Activated T-helper 17 cell treated with anti-CD3 and anti-CD28 coated beads, Interleukin-2, amount 50 U/mL, for 72 hours (primary cell): Measurements from ENCODE around the gene SIK3. TPM values are rescaled to one million over a fixed set of nuclear protein-coding genes. Genes with fewer than 3 reads are reported as not detected.
"Not testable (repeated sequence)": the region's sequence is repeated elsewhere in the genome, so short reads cannot be mapped to it uniquely, and the experiment has no call there.

ENCODE experiments used
- ATAC-seq: fragments of 150-1000 bp; cut with Tn5 transposase; replicated peaks from 2 replicates; pipeline ENCODE4 v1.10.0; 2021; ENCODE audit warnings: mild to moderate bottlenecking, moderate library complexity
- H3K27ac Mint-ChIP-seq: one replicate; pipeline ENCODE4 v1.8.0; 2022; ENCODE audit warnings: mixed read lengths
- H3K27me3 Mint-ChIP-seq: one replicate; pipeline ENCODE4 v1.8.0; 2022; ENCODE audit warnings: mixed read lengths
- H3K36me3 Mint-ChIP-seq: one replicate; pipeline ENCODE4 v1.8.0; 2022; ENCODE audit warnings: low read depth, mild to moderate bottlenecking, mixed read lengths
- H3K4me1 Mint-ChIP-seq: one replicate; pipeline ENCODE4 v1.8.0; 2022; ENCODE audit warnings: mixed read lengths
- H3K4me3 Mint-ChIP-seq: one replicate; pipeline ENCODE4 v1.8.0; 2022; ENCODE audit warnings: mild to moderate bottlenecking, mixed read lengths
- H3K9me3 Mint-ChIP-seq: one replicate; pipeline ENCODE4 v1.8.0; 2022; ENCODE audit warnings: mixed read lengths
- total RNA-seq, 2 donors: library from RNA; stranded (reverse); gene quantifications; one replicate each; pipeline ENCODE4 v1.2.3, GENCODE V29; 2022

The SIK3 gene
- total RNA-seq, 2 donors from 2014 or later, result 41.9 to 55.7 TPM

DNA sequence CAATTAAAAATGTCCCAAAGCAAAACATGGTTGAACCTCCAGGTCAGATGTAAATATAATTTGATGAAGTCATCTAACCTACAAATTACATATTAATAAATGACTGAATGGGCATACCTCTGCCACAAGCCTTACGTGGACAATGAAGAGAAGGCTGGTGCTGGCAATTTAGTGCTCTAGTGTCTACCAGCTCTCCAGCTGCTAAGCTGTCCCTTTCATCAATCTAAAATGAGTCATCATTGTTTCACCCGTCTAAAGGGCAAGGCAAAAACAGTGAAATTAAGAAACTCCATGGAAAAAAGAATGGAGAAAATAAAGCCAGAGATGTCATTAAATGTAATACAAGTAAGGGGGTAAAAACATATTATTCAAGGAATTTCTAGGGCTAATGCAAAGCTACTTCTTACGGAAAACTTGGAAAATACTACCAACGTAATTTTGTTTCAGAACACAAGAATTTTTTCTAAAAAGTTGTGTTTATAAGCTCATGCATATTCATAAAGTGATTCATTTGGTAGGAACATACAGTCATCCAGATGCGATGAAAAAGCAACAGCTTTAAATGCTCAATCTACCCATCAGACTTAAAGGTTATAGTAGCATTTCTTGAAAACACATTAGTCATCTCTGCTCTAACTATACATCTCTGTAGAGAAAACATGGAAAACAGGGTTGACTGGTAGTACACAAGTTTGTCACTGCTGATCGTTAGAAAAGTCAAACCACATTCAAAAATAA lies 71.5 kb downstream of the SIK3 start:
- H3K9me3 Mint-ChIP-seq, result no peaks in the 10 kb centered on the region
- peaks cover 42% of the 10 kb centered on the region for H3K4me1 Mint-ChIP-seq
- H3K36me3 Mint-ChIP-seq, result peaks cover 10% of the 10 kb centered on the region
- no peaks in the 10 kb centered on the region for H3K27me3 Mint-ChIP-seq
- peak overlapping the region; percentile 65 for H3K4me3 Mint-ChIP-seq
- peak; percentile 82 for ATAC-seq
- H3K27ac Mint-ChIP-seq, result peak overlapping the region; percentile 96

- ATAC-seq, H3K27me3 Mint-ChIP-seq, H3K9me3 Mint-ChIP-seq: not testable (repeated sequence)
- Mint-ChIP-seq H3K4me3 (peak overlapping the region; percentile 31), H3K36me3 (peaks cover 23% of the 10 kb centered on the region), H3K4me1 (peaks cover 62% of the 10 kb centered on the region), H3K27ac (peak overlapping the region; percentile 58)
These were observed 74.5 kb downstream of the SIK3 start for GRCh38 chr11:117023707-117024106.

GRCh38 chr11:117023178-117023577 lies 75.0 kb downstream of the SIK3 start:
- peak overlapping the region; percentile 34 for H3K4me3 Mint-ChIP-seq

DNA sequence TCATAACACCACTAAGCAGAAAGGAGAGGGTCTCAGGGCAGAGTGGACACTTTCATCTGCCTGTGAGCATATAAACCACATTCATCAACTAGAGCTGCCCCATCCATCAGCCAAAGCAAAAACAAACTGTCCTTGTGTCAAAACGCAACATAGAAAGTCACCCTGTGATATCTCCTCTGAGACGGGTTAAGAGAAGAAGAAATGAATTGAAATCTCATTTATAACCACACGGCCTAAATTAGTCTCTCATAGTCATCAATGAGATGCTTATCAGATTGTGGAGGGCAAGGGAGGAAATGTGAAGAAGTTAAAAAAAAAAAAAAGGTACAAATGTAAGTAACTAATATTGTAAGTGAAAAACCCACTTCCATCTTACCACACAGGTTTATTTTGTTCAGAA lies 75.7 kb downstream of the SIK3 start:
- no peaks in the 10 kb centered on the region for H3K9me3 Mint-ChIP-seq
- no peaks in the 10 kb centered on the region for H3K27me3 Mint-ChIP-seq
- H3K36me3 Mint-ChIP-seq, result peaks cover 21% of the 10 kb centered on the region
- H3K4me1 Mint-ChIP-seq, result peaks cover 61% of the 10 kb centered on the region
- H3K4me3 Mint-ChIP-seq, result peak overlapping the region; percentile 34
- H3K27ac Mint-ChIP-seq, result peak overlapping the region; percentile 72
- peak; percentile 61 for ATAC-seq

More at GRCh38 chr11:117023178-117023577, 75.0 kb downstream of the SIK3 start:
- H3K27me3 Mint-ChIP-seq, result no peaks in the 10 kb centered on the region
- ATAC-seq, result no peak
- peaks cover 23% of the 10 kb centered on the region for H3K36me3 Mint-ChIP-seq
- H3K9me3 Mint-ChIP-seq, result no peaks in the 10 kb centered on the region
- peak overlapping the region; percentile 72 for H3K27ac Mint-ChIP-seq
- H3K4me1 Mint-ChIP-seq, result peaks cover 61% of the 10 kb centered on the region

- peak overlapping the region; percentile 61 for H3K4me3 Mint-ChIP-seq
- H3K9me3 Mint-ChIP-seq, result no peaks in the 10 kb centered on the region
- H3K27ac Mint-ChIP-seq, result peak overlapping the region; percentile 72
- H3K27me3 Mint-ChIP-seq, result no peaks in the 10 kb centered on the region
- H3K4me1 Mint-ChIP-seq, result peaks cover 53% of the 10 kb centered on the region
- ATAC-seq, result peak; percentile 36
- H3K36me3 Mint-ChIP-seq, result peaks cover 13% of the 10 kb centered on the region
These were observed 77.2 kb downstream of the SIK3 start for GRCh38 chr11:117020869-117021564.

GRCh38 chr11:117020287-117020686 lies 77.9 kb downstream of the SIK3 start:
- H3K27ac Mint-ChIP-seq, result peak overlapping the region; percentile 72
- peak; percentile 29 for ATAC-seq
- H3K4me1 Mint-ChIP-seq, result peaks cover 52% of the 10 kb centered on the region
- peaks cover 13% of the 10 kb centered on the region for H3K36me3 Mint-ChIP-seq
- H3K9me3 Mint-ChIP-seq, result no peaks in the 10 kb centered on the region
- H3K4me3 Mint-ChIP-seq, result peak overlapping the region; percentile 61
- H3K27me3 Mint-ChIP-seq, result no peaks in the 10 kb centered on the region

DNA sequence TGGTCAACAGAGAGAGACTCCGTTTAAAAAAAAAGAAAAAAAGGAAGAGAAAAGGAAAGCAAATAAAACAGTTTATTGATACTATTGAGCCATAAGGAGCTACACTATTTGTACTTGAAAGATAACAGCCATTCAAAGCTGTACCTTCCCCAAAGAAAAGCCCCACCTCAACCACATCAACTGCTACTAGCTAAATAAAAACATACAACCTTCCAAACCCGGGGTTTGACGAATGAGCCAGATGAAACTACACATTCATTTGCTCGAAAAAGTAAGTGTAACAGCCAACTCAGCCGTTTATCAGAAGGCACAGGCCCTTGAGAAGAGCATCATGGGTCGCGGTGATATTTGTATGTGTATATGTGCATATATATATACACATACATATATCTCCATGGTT lies 78.4 kb downstream of the SIK3 start:
- H3K27ac Mint-ChIP-seq, result peak overlapping the region; percentile 72
- peak overlapping the region; percentile 61 for H3K4me3 Mint-ChIP-seq
- no peaks in the 10 kb centered on the region for H3K27me3 Mint-ChIP-seq
- peaks cover 48% of the 10 kb centered on the region for H3K4me1 Mint-ChIP-seq
- no peaks in the 10 kb centered on the region for H3K9me3 Mint-ChIP-seq
- H3K36me3 Mint-ChIP-seq, result peaks cover 13% of the 10 kb centered on the region
- peak; percentile 39 for ATAC-seq

GRCh38 chr11:117017456-117017855 lies 80.8 kb downstream of the SIK3 start:
- Mint-ChIP-seq H3K4me3 (no peak overlapping the region), H3K9me3 (no peaks in the 10 kb centered on the region), H3K27ac (peak overlapping the region; percentile 66), H3K27me3 (no peaks in the 10 kb centered on the region), H3K36me3 (peaks cover 18% of the 10 kb centered on the region), H3K4me1 (peaks cover 36% of the 10 kb centered on the region)
- ATAC-seq, result no peak

DNA sequence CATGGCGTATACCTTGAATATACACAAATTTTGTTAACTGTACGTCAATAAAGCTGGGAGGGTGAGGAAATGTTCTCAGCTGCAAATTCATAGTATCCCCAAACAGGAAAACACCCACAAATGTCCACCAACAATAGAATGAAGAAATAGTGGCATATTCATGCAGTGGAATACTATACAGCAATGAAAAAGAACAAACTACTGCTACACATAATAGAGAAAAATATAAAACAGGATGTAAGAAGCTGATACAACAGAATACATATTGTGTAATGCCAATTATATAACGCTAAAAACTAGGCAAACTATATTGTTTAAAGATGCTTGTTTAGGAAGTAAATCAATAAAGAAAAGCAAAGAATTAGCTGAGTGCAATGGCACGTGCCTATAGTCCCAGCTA lies 81.5 kb downstream of the SIK3 start:
- Mint-ChIP-seq H3K4me3 (no peak overlapping the region), H3K4me1 (peaks cover 35% of the 10 kb centered on the region), H3K27ac (no peak overlapping the region), H3K9me3 (no peaks in the 10 kb centered on the region), H3K36me3 (peaks cover 18% of the 10 kb centered on the region), H3K27me3 (no peaks in the 10 kb centered on the region)
- ATAC-seq, result no peak

DNA sequence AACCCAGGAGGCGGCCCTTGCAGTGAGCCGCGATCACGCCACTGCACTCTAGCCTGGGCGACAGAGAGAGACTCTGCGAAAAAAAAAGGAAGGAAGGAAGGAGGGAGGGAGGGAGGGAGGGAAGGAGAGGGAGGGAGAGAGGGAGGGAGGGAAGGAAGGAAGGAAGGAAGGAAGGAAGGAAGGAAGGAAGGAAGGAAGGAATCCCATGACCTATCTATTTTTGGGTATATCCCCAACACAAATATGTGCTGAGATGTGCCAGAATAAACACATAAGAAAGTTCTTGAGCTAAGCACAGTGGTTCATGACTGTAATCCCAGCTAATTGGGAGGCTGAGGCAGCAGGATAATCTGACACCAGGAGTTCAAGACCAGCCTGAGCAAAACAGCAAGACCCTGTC lies 82.0 kb downstream of the SIK3 start:
- no peak for ATAC-seq
- Mint-ChIP-seq H3K27me3 (no peaks in the 10 kb centered on the region), H3K4me3 (no peak overlapping the region), H3K9me3 (no peaks in the 10 kb centered on the region), H3K36me3 (peaks cover 22% of the 10 kb centered on the region), H3K4me1 (peaks cover 35% of the 10 kb centered on the region), H3K27ac (no peak overlapping the region)

DNA sequence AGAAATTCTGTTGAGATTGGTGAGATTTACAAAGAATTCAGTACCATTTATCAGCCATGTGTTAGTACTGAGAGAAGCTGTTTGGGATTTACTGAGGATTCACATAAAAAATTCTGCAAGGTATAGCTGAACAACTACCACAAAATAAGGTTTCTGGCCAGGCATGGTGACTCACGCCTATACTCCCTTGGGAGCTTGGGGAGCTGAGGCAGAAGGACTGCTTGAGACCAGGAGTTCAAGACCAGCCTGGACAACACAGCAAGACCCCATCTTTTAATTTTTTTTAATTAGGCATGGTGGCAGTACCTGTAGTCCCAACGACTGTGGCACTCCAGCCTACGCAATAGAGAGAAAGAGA lies 86.7 kb downstream of the SIK3 start:
- Mint-ChIP-seq H3K27me3 (no peaks in the 10 kb centered on the region), H3K36me3 (peaks cover 12% of the 10 kb centered on the region), H3K27ac (peak overlapping the region; percentile 66), H3K4me3 (peak overlapping the region; percentile 15), H3K9me3 (no peaks in the 10 kb centered on the region), H3K4me1 (peaks cover 21% of the 10 kb centered on the region)
- ATAC-seq, result peak; percentile 76

DNA sequence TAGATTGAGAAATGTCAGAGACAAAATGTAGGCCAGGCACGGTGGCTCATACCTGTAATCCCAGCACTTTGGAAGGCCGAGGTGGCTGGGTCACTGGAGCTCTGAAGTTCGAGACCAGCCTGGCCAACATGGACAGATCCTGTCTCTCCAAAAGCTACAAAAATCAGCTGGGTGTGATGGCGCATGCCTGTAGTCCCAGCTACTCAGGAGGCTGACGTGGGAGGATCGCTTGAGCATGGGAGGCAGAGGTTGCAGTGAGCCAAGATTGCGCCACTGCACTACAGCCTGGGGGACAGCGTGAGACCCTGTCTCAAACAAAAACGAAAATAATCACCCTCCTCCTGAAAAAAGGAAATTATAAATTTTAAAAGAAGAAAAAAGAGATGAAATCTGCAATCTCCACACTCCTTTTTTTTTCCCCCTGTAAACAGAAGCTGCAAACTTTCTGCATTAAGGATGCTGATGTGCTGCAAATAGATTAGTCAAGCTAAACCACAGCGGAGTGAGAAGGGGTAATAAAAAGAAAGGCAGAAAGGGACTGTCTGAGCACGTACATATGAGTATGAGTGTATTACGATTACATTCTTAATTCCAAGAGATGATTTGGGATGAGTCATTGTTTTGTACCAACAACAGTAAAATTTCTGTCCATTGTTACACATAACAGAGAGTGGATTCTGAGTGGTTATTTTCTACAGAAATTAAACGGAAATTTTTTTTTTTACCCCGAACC lies 87.3 kb downstream of the SIK3 start:
- H3K27ac Mint-ChIP-seq, result peak overlapping the region; percentile 66

GRCh38 chr11:117009905-117010605 lies 88.2 kb downstream of the SIK3 start:
- Mint-ChIP-seq H3K4me1 (peaks cover 33% of the 10 kb centered on the region), H3K36me3 (peaks cover 12% of the 10 kb centered on the region), H3K4me3 (peak overlapping the region; percentile 15), H3K9me3 (no peaks in the 10 kb centered on the region), H3K27ac (peak overlapping the region; percentile 66), H3K27me3 (no peaks in the 10 kb centered on the region)
- peak; percentile 39 for ATAC-seq

More for the DNA sequence above, 87.3 kb downstream of the SIK3 start:
- H3K36me3 Mint-ChIP-seq, result peaks cover 12% of the 10 kb centered on the region
- no peaks in the 10 kb centered on the region for H3K27me3 Mint-ChIP-seq
- no peaks in the 10 kb centered on the region for H3K9me3 Mint-ChIP-seq
- peak; percentile 93 for ATAC-seq
- peaks cover 26% of the 10 kb centered on the region for H3K4me1 Mint-ChIP-seq
- H3K4me3 Mint-ChIP-seq, result peak overlapping the region; percentile 15

DNA sequence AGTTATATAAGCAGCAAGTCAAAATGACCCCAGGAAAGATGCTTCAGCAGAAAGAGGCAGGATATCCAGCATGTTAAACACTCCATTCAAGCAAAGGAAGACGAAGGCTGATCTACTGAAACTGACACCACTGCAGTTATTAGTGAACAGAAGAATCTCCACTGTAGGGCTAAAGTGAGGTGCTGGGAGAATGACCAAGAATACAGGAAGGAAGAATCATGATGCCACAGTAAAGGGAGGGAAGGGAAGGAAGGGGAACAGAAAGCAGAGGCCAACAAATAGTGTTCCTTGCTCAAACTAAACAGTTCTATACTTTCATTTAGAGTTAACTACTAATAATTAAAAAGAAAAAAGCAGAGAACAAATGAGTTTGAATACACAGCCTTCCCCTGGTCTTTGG lies 92.5 kb downstream of the SIK3 start:
- H3K27me3 Mint-ChIP-seq, result no peaks in the 10 kb centered on the region
- peaks cover 15% of the 10 kb centered on the region for H3K36me3 Mint-ChIP-seq
- peaks cover 55% of the 10 kb centered on the region for H3K4me1 Mint-ChIP-seq
- no peak for ATAC-seq
- peak overlapping the region; percentile 3 for H3K27ac Mint-ChIP-seq
- no peaks in the 10 kb centered on the region for H3K9me3 Mint-ChIP-seq
- no peak overlapping the region for H3K4me3 Mint-ChIP-seq
